Measurements from ENCODE around the gene ZBTB22.
A peak's percentile ranks its signal among the peaks of the same experiment; 100 is the strongest.

Gene ZBTB22

DNA sequence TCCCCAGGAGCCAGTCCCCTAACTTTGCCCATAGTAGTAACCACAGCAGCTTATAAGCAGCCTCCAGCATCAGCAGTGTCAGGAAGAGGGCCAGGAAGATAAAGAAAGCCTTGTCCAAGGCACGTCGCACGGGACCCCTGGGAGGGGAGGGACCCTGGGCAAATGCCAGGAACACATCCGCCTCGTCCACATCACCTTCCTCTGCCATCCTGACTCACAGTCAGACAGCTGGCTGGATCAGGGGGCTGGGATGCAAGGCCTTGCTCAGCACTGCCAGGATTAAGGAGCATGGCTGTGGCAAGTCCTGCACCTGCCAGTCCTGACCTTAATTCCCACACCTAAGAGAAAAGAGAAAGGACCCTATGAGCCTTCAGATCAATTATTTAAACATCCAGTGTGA, 11.5 kb upstream of the ZBTB22 start:
- no peak for DNase-seq

DNA sequence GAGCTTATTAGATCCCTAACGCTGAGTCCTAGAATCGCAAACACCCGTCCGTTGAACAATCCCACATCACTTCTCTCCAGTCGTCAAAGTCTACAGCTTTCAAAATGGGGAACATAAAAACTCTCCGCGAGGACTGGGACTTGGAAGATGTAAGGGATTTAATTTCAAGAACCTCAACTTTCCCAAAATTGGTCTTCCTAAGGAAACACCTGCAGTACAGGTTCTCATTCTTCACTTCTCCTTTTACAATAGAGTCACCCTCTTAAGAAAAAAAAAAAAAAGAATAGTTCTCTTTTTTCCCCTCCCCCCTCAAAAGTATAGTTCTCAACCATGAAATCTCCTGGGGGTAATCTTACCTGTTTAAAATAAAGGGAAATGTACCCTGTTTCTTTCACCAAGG, 6.6 kb upstream of the ZBTB22 start:
- peak; percentile 67 for DNase-seq

DNA sequence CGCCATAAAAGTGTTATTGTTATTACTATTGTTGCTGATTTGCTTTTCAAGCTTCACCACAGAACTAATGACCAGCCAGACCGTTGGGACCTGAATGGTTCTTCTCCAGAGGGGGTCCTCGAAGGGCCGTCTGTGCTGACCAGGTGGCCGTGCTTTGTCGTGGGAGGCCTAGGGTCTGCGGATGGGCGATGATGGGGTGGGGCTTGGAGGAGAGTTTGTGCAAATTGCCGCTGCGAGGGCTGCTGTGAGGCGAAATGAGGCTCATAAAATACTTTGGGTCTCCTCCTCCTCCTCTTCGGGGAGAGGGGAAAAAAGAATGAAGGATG, 6.0 kb upstream of the ZBTB22 start:
- no peak for DNase-seq

DNA sequence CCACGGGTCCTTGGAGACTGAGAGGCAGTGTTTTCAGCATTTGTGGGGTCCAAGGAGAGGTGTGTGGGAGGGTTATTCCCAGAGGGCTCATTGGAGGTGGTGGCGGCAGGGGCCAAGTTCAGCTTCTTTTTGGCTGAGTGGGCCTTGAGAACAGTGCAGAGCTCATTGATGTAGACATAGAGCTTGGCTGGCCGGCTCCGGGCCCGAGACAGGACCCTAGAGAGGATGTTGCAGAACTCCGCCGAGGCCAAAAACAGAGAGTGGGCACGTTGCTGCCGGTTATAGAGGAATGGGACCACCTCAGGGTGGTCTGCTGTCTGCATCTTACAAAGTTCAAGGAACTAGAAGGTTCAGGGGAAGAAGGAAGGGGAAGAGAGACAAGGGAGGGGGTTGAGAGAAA, 3.7 kb upstream of the ZBTB22 start:
- no peak for DNase-seq

DNA sequence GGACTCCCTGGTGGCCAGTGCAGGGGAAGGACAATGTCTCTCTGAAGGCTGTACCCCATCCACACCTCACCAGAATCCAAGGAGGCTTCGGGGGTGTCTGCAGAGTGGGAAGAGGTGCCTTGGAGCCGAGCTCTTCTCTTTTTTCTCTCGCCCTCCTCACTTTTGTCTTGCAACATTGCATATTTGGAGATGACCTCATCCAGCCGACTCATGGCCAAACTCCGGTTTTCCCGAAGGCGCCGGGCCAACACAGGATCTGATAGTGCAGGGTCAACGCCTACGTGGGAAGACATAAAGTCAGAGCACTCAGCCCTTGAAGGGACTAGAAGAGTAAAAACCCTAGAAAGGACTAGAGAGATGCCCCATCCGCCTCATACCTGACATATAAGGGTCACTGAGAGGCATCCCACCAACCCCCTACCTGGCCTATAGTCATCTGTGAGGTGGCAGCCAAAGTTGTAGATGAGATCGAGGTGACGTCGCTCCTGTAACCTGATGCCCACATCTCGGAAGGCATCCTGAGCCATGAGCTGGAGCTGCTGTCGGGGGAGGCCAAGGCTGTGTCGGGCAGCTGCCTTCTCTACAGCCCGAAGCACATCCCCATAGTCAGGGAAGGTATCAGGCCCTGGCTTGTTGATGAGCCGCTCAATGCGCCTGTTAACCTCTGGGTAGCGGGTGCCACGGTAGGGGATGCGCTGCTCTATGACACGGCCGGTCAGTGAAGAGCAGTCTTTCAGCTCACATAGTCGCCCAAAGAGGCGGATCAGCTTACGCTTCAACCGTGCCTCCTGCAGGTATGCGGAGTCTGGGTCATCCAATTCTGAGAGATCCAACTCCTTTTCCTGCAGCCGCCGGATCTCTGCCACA, 3.0 kb upstream of the ZBTB22 start:
- DNase-seq: no peak

DNA sequence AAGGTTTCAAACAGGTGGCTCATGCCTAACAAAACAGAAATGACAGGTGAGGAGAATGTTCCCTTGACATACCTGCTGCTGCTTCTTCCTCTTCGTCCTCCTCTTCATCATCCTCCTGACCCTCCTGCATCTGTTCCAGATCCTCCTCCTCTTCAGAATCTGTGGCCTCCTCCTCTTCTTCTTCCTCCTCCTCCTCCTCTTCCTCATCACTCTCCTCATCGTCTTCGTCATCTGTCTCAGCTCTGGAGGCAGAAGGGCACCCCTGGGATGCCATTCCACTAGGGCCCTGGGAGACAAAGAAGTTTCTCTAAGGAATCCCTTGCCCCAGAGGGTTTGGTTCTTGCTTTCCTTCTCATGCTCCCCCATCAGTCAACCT, 2.4 kb upstream of the ZBTB22 start:
- DNase-seq: no peak

DNA sequence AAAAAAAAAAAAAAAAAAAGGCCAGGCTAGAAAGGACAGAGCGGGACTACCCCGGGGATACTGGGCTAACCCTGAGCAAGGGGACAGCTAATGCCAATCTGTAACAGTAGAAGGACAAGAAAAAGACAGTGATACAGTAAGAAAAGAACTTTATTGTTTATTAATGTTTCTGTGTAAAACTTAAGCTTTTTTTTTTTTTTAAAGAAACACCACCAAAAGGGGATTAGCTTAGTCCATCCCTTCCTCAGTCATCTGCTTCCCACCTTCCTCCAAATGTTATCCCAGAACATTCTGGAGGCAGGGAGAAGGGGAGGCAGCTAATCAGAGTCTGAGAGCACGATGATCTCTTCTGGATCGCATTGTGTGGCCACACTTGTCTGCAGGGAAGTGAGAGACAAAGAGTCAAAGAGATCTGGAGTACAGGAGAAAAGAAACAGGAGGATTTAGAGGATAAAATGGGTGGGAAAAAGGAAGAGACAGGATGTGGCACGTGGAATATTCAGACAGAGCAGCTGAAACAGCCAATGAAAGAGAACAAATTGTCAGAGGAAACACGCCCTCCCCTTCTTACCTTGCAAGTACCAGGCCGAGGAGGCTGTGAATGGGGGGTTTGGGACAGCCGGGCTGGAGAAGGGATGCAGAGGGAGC, 1.0 kb upstream of the ZBTB22 start:
- no peak for DNase-seq

DNA sequence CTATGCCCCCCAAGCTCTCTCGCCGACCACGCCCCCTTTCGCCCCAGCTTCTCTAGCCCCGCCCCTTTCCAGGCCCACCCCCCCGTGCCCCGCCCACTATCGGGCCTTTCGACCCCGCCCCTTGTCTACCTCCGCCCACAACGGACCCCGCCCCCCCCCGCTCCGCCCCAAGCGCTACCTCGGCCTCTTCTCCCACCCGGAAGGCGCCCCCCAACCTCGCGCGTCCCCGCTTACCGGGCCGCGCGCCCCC, 200 bp downstream of the ZBTB22 start:
- peak; percentile 87 for DNase-seq

DNA sequence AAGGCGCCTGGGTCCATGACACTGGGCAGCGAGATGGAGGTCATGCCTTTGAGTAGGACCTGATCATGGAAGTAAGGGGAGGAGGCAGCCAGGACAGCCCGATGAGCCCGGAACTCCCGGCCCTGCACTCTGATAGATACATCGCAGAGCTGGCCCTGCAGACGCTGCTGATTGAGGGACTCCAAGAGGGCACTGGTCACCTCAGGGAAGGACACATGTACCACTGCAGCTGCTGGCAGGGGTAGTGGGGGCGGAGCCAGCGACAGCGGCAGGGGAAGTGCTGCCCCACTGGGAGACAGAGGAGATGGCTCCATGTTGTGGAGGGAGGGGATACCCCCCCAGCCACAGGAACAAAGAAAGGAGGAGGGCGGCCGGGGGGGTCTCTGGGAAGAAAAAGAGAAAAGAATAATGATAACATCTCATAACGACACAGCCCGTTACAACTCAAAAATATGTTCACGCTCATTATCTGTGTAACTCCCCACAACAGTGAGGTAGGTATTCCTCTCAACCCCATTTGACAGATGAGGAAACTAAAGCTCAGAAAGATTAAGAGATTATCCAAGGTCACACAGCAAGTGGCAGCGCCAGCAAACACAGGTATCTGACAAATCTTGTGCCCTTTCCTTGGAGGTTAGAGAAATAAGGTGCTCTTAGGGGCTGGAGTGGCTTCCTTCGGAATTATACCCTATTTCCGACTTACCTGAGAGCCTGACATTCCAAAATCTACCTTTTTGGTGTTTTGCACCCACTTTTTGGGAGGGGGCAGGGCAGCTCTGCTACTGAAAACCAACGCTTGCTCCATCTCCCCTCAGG, 733 bp downstream of the ZBTB22 start:
- DNase-seq: peak; percentile 54

DNA sequence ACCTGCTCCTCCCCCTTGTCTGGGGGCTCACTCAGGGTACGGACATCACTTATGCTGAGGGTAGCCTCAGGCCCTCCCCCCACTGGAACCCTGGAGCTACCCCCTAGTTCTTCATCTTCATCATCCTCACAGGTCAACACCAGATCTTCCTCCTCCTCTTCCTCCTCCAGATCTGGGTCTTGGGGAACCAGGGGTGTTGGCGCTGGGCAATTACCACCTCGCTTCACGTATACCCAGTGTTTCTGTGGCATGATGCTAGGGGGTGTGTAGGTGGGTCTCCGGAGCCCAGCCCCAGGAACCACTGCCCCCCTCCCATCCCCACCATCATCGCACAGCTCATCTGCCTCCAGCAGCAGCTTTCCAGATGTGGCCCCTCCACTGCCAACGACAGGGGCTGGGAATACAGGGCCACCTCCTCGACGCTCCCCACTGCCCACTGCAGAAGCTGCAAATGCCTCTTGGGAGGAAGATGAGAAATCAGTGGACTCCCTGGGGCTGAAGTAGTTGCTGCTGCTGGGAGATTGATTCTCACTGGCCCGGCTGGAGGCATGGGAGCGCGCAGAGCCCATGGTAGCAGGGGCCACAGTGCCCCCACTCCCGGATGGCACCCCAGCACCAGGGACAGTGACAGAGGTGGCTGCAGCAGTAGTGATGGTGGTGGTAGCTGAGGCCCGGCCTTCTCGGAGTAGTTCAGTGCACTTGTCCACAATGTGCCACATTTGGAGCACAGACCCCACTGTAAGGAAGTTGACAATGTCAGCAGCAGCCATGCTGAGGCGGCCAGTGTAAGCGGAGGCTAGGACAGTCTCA, 1.5 kb downstream of the ZBTB22 start:
- no peak for DNase-seq

DNA sequence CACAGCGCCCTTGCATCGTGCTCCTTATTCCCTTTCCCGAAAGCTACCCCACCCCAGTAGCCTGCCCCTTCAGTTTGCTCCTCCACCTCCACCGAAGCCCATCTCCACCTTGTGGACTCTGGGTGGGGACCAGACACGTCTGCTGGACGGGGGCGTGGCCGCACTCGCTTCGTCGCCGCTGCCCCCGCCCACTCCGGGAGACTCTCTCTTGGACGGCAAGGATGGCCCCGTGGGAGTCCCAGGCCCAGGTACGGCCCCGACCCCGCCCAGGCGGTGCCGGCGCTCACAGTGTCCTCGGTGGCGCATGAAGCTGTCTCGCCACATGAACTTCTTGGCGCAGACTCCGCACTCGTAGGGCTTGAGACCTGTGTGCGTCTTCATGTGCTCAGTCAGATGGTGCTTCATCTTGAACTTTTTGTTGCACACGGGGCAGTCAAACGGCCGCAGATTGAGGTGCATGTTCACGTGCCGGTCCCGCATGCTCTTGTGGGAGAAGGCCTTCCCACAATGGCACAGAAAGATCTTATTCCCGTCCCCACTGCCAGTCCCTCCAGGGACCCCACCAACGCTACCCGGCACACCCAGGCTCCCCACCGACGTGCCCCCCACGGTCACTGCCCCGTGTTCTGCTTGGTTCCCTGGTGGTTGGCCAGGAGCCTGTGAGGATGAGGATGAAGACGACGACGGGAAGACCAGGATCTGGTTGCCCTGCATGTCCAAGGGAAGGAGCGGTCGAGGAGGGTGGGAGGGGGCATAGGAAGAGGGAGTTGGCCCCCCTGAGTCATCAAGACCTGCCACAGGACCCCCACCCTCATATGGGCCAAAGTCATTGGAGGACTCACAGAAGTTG, 2.4 kb downstream of the ZBTB22 start:
- DNase-seq: peak; percentile 87

DNA sequence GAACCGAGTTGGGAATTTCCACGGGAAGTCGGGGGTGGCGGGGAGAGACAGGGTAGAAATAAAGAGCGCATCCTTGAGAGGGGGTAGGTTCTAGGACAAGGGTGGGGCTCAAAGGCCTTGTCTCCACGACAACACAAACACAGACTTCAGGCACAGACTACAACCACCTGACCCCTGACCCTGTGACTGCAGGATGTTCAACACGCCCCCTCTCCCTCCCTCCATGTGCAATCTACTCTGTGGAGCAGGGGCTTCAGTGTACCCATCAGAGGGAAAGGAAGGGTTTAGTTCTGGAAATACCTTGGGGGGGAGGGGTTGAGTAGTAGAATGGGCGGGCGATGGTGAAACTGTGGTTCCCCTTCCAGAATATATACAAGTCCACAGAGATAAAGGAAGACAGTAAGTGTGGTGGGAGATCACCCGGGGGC, 3.0 kb downstream of the ZBTB22 start:
- peak; percentile 91 for DNase-seq

DNA sequence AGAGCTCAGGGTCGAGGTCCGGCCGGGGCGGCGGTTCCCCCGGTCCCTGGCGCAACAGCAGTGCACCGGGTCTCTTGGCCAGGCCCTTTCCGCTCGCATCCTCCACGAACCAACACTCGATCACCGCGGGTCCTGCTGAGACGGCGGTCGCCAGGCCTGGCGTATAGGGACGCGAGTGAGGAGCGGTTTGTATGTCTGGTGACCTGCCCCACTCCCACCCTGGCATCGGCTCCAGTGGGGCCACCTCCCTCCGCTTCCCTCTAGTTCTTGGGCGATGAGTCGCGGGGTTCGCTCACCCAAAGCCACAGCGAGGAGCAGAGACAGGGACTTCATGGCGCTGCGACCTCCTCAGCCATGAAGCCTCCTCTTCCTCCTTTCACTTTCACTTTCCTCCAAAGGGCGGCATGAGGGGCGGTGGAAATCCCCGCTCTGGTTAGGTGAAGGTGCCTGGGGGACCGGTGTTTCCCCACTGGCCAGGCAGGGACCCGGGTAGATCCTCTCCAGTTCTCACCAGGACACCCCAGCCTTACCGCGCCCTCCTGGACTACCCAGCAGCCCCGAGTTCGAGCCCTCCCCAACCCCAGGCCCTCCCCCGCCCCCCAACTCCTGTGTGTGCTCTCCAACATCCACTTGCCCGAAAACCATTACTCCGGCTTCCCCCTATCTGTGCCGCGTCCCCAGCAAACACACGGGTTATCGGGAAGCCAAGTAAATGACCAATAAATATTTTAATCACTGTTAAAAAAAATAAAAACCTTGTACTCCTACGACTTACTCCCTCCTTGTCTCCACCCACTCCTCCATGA, 3.6 kb downstream of the ZBTB22 start, which contains the start of gene TAPBP:
TAPBP (minus strand) TSS at position 370 of the 806 bp plus-strand sequence; CDS start at position 333, 37 bp downstream.
- DNase-seq: peak; percentile 86

DNA sequence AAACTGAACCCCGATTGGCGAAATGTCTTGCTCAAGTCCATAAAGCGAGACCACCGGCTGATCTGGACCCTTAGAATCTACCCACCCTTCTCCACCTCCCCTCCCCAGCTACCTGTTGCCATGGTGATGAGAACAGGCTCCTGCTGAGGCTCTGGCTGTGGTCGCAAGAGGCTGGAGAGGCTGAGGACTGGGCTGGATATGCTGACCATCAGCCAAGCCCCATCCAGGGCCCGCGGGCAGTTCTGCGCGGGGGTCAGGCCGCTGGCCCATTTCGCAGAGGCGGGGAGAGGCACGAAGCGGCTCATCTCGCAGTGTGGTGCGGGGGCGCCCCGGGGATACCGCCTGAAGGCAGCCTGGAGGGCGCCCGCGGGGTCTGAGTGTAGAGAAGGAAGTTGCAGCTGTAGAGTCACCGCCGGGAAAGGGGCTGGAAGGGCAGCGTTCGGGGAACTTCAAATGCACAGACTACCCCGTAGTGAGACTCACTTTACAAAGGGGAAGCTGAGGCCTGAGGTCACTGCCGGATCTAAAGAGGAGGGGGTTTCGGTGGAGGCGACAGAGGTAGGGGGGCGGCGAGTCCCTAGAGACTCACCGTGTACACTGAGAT, 4.3 kb downstream of the ZBTB22 start:
- DNase-seq: peak; percentile 72

DNA sequence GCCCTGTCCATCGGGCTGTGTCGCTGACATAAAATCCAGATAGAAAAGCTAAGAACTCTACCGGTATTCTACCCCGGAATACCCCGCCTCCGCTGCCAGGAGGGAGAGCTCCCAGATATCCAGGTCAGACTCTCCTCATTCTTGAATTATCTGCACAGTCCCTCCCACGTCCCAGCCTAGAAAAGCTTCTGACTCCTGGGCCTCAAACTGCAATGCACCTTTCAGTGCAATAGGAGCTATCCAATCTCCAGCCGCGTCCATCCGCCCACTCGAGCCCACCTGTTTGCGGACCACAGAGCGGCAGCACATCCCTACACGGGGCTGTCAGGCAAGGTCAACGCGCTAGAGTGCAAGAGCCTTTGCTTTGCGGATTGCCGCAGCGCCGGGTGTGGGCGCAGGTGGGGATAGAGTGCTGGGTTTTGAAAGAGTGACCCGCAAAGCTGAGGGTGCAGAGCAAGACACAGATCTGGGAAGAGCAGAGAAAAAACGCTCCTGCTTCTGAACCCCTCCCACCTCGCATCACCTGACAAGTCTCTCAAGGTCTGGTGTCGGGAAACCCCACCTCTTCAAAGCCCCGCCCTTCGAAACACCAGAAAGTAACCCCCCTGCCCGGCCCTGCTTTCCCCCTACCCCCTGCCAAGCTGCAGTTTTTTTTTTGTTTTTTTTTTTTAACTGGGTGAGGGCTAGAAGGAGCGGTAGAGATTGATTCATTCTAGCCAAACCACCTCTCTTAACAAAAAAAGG, 5.0 kb downstream of the ZBTB22 start:
- peak; percentile 91 for DNase-seq

DNA sequence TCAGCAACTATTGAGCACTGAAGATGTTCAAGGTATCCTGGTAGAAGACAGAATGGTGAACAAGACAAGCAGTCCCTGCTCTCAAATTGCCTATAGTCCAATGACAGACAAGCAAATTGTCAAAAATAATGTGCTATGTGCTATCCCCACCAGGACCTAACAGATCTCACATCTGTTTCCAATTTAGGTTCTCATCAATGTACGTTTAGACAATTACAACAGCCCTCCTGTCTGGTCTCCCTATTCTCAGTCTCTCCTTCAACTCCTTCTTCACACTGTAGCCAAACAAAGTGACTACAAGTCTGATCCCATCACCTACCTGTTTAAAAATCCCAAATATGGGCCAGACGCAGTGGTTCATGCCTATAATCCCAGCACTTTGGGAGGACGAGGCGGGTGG, 11.2 kb downstream of the ZBTB22 start:
- DNase-seq: no peak

DNA sequence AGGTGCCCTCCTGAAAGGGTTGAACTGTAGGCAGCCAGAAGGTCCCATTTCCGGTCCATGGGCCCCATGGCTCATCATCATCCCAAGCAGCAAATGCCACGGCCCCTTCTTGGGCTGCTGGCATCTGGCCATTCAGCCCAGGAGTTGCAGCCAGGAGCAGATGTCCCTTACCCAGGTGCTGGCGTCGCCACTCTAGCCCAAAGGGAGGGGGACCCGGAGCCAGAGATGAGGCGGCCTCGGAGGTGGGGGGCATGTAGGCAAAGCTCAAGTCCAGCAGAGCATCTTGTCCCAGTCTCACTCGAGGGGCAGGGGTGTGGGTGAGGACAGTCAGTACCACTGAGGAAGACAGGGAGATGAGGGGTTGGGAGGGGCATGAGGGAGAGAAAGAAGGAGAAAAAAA, 12.5 kb downstream of the ZBTB22 start:
- no peak for DNase-seq

DNA sequence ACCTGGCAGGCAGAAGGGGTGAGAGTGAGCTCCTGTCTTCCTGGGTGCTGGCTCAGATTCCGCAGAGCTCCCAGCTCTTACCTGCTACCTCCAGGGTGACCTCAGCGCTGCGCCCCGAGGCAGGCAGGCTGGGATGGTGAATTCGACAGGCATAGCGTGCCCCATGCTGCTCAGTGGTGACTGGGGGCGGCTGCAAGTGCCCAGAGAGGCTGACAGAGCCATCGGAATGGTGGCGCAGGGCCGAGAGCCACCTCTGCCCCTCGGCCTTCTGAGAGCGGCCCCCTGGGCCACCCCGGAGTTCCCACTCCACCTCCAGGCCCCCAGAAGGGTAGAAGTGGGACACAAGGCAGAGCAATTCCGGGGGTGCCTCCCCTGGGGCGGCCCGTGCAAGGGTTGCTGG, 13.3 kb downstream of the ZBTB22 start:
- no peak for DNase-seq

DNA sequence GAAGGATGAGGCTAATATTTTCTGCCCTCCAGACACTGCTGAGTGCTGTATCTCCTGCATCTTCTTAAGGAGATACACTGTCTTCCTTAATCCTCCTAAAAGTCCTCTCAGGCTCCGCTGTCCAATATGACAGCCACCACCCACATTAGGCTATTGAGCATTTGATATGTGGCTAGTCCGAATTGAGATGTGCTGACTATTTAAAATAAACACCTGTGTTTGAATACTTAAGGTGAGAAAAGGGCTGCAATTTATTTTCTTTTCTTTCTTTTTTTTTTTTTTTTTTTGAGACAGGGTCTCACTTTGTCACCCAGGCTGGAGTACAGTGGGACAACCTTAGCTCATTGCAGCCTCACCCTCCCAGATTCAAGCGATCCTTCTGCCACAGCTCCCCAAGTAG, 15.7 kb downstream of the ZBTB22 start:
- no peak for DNase-seq

All from DMS53 (cell line).